ENCODE data around the gene PHF2.
"Not testable (repeated sequence)": the region's sequence is repeated elsewhere in the genome, so short reads cannot be mapped to it uniquely, and the experiment has no call there.

Gene PHF2

GRCh38 chr9:93667627-93668026 is 91.2 kb downstream of the PHF2 start:
- H3K27ac ChIP-seq = no peak overlapping the region

GRCh38 chr9:93668261-93668871 is 92.0 kb downstream of the PHF2 start:
- H3K27ac ChIP-seq = no peak overlapping the region
- no peak for TF ChIP-seq ZFX (IDR thresholded peaks at IDR 0.05; ENCODE audit: borderline replicate concordance)
- TF ChIP-seq, protein P1, sequence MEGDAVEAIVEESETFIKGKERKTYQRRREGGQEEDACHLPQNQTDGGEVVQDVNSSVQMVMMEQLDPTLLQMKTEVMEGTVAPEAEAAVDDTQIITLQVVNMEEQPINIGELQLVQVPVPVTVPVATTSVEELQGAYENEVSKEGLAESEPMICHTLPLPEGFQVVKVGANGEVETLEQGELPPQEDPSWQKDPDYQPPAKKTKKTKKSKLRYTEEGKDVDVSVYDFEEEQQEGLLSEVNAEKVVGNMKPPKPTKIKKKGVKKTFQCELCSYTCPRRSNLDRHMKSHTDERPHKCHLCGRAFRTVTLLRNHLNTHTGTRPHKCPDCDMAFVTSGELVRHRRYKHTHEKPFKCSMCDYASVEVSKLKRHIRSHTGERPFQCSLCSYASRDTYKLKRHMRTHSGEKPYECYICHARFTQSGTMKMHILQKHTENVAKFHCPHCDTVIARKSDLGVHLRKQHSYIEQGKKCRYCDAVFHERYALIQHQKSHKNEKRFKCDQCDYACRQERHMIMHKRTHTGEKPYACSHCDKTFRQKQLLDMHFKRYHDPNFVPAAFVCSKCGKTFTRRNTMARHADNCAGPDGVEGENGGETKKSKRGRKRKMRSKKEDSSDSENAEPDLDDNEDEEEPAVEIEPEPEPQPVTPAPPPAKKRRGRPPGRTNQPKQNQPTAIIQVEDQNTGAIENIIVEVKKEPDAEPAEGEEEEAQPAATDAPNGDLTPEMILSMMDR (IDR thresholded peaks at IDR 0.05) = no peak

More at GRCh38 chr9:93667627-93668026, 91.2 kb downstream of the PHF2 start:
- TF ChIP-seq ZFX (IDR thresholded peaks at IDR 0.05; ENCODE audit: borderline replicate concordance) = no peak
- TF ChIP-seq, protein P1 (IDR thresholded peaks at IDR 0.05) = no peak

DNA sequence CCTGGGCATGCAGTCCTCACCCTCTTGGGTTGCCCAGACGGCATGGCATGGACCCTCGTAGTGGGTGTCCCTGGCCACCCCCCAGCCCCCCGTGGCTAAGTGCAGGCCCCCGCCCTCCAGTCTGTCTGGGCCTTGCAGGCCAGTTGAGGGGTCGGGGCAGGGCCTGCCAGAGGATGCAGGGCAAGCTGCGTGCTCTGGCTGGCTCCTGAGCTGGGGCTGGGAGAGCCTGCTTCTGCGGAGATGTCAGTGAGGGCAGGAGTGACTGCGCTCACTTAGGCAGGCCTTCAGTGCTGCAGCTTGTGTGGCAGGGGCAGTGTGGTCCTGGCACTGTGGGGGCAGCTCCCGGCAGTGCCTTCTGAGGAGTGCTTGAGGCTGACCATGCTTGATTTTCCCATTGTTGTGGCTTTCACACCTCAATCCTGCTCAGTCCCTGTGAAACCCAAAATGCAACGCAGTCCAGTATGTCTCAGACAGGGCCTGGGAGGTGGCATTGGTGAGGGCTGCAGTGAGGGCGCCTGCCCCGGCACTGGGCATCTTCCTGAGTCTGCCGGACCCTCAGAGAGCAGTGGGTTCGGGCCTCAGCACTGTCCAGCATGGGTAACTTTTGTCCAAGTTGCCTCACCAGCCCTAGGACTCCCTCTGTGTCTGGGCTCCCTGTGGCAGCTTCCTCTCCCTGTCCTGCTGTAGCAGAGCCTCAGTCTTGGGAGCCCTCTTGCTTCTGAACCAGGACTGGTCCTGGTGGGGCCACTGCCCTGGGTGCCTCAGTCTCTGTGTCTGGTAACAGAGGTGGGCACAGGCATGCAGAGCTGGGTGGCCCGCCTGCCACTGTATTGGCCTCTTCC is 93.0 kb downstream of the PHF2 start:
- TF ChIP-seq ZFX (IDR thresholded peaks at IDR 0.05; ENCODE audit: borderline replicate concordance) = no peak
- TF ChIP-seq, protein P1 (IDR thresholded peaks at IDR 0.05) = no peak
- H3K27ac ChIP-seq = no peak overlapping the region

DNA sequence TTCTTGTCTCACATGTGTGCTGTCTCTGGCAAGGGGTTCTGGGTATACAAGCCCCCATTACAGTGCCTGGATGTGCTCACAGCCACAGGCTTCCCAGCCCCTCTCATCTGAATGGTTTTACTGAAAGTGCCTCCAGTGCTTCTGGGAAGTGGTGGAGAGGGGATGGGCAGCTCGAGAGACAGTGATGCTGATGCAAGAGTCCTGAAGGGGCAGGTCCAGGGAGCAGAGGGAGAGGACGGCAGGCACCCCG is 93.5 kb downstream of the PHF2 start:
- TF ChIP-seq, protein P1 (IDR thresholded peaks at IDR 0.05) = no peak
- no peak for TF ChIP-seq ZFX (IDR thresholded peaks at IDR 0.05; ENCODE audit: borderline replicate concordance)

GRCh38 chr9:93670208-93671019 is 94.0 kb downstream of the PHF2 start:
- no peak overlapping the region for H3K27ac ChIP-seq
- TF ChIP-seq ZFX (IDR thresholded peaks at IDR 0.05; ENCODE audit: borderline replicate concordance) = no peak
- TF ChIP-seq, protein P1 (IDR thresholded peaks at IDR 0.05) = no peak

More for the DNA sequence above, 93.5 kb downstream of the PHF2 start:
- no peak overlapping the region for H3K27ac ChIP-seq

- TF ChIP-seq, protein P1 (IDR thresholded peaks at IDR 0.05) = no peak
- no peak for TF ChIP-seq ZFX (IDR thresholded peaks at IDR 0.05; ENCODE audit: borderline replicate concordance)
- no peak overlapping the region for H3K27ac ChIP-seq
These were observed 94.6 kb downstream of the PHF2 start for GRCh38 chr9:93671020-93671338.

DNA sequence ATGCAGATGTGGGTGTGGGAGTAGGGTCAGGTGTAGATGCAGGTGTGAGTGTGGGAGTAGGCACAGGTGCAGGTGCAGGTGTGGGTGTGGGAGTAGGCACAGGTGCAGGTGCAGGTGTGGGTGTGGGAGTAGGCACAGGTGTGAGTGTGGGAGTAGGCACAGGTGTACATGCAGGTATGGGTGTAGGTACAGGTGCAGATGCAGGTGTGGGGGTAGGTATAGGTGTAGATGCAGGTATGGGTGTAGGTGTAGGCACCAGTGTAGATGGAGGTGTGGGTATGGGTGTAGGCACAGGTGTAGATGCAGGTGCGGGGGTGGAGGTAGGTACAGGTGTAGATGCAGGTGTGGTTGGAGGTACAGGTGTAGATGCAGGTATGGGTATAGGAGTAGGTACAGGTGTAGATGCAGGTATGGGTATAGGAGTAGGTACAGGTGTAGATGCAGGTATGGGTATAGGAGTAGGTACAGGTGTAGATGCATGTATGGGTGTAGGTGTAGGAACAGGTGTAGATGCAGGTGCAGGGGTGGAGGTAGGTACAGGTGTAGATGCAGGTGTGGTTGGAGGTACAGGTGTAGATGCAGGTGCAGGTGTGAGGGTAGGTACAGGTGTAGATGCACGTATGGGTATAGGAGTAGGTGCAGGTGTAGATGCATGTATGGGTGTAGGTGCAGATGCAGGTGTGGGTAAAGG is 96.1 kb downstream of the PHF2 start:
- not testable (repeated sequence) for H3K27ac ChIP-seq
